Esophagus muscularis mucosa (tissue), 4 donors: ENCODE measurements around the gene ERBB4.

ENCODE experiments used
- EP300 ChIP-seq: sonication (generic); formaldehyde crosslinking; IDR thresholded peaks from one replicate; pipeline ENCODE4 v1.6.1; 2017; ENCODE audit warnings: antibody characterized with exemption
- POLR2A ChIP-seq: fragments of 450-650 bp; IDR thresholded peaks from one replicate; pipeline ENCODE4 v1.6.1; 2017; ENCODE audit warnings: antibody characterized with exemption, moderate library complexity, mild to moderate bottlenecking, low read depth
- POLR2AphosphoS5 ChIP-seq, 2 donors: sonication (generic); formaldehyde crosslinking; IDR thresholded peaks; one replicate each; pipeline ENCODE4 v1.6.1; 2017; ENCODE audit warnings: antibody characterized with exemption in 2 of 2
- TF ChIP-seq, protein P1 (sequence below), 3 experiments: fragments of 200-600 bp in 2 of 3; fragments of 450-650 bp in 1 of 3; sonication (generic) in 2 of 3; IDR thresholded peaks; one replicate each; pipeline ENCODE4 v1.5.1; 2017 to 2019; ENCODE audit warnings: antibody characterized with exemption in 3 of 3, mild to moderate bottlenecking in 2 of 3, moderate library complexity in 1 of 3

DNA sequence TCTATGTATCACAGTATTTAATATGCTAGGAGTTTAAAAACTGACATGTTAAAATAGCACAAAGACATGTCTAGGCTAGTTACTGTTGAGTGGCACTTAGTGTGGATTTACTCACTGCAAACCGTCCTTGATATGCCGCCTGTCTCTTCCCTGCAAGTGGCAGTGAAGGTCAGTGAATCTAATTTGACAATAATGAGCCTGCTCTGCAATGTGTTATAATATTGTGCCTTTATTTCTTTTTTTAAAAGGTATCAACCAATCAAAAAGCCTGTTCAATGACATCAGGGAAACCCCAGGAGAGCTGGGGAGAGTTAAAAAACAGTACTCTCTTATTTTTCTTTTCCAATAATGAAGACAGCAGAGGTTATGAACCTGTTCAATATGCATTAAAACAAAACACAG, 384.1 kb downstream of the ERBB4 start:
- TF ChIP-seq, protein P1, sequence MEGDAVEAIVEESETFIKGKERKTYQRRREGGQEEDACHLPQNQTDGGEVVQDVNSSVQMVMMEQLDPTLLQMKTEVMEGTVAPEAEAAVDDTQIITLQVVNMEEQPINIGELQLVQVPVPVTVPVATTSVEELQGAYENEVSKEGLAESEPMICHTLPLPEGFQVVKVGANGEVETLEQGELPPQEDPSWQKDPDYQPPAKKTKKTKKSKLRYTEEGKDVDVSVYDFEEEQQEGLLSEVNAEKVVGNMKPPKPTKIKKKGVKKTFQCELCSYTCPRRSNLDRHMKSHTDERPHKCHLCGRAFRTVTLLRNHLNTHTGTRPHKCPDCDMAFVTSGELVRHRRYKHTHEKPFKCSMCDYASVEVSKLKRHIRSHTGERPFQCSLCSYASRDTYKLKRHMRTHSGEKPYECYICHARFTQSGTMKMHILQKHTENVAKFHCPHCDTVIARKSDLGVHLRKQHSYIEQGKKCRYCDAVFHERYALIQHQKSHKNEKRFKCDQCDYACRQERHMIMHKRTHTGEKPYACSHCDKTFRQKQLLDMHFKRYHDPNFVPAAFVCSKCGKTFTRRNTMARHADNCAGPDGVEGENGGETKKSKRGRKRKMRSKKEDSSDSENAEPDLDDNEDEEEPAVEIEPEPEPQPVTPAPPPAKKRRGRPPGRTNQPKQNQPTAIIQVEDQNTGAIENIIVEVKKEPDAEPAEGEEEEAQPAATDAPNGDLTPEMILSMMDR (IDR thresholded peaks at IDR 0.05) = no peak
- no peak for TF ChIP-seq EP300
- TF ChIP-seq POLR2AphosphoS5 (IDR thresholded peaks at IDR 0.05) = no peak
- TF ChIP-seq POLR2A = no peak
